NAMALWA (cell line): ENCODE data around the gene GLRA3.
"Not testable (repeated sequence)": the region's sequence is repeated elsewhere in the genome, so short reads cannot be mapped to it uniquely, and the experiment has no call there.

Experiments
- DNase-seq: peaks from one replicate; pipeline ENCODE4 v3.0.0-alpha.2; 2015; ENCODE audit warnings: low spot score

GLRA3 gene

GRCh38 chr4:174828845-174829701, at the start of gene GLRA3:
Gene GLRA3, minus strand, starts transcription at chr4:174829247. Its CDS starts 436 bp downstream, at chr4:174828811.
- DNase-seq = peak; percentile 90

GRCh38 chr4:174874898-174875297, 45.9 kb upstream of the GLRA3 start:
- no peak for DNase-seq

GRCh38 chr4:174873931-174874330, 44.9 kb upstream of the GLRA3 start:
- peak; percentile 76 for DNase-seq

GRCh38 chr4:174873146-174873545, 44.1 kb upstream of the GLRA3 start:
- DNase-seq = not testable (repeated sequence)

GRCh38 chr4:174871407-174871806, 42.4 kb upstream of the GLRA3 start:
- DNase-seq = no peak

- DNase-seq = no peak
These were observed 41.3 kb upstream of the GLRA3 start for GRCh38 chr4:174870311-174870710.

- DNase-seq = no peak
These were observed 40.3 kb upstream of the GLRA3 start for GRCh38 chr4:174869339-174869738.

- DNase-seq = no peak
These were observed 38.9 kb upstream of the GLRA3 start for GRCh38 chr4:174867903-174868302.

GRCh38 chr4:174865418-174865985, 36.5 kb upstream of the GLRA3 start:
- no peak for DNase-seq

GRCh38 chr4:174864031-174864430, 35.0 kb upstream of the GLRA3 start:
- no peak for DNase-seq

- no peak for DNase-seq
These were observed 31.5 kb upstream of the GLRA3 start for GRCh38 chr4:174860588-174860987.

GRCh38 chr4:174859904-174860303, 30.9 kb upstream of the GLRA3 start:
- DNase-seq = peak; percentile 19

- no peak for DNase-seq
These were observed 28.1 kb upstream of the GLRA3 start for GRCh38 chr4:174856926-174857800.

- DNase-seq = no peak
These were observed 26.0 kb upstream of the GLRA3 start for GRCh38 chr4:174855050-174855449.

- no peak for DNase-seq
These were observed 24.6 kb upstream of the GLRA3 start for GRCh38 chr4:174853629-174854028.

- DNase-seq = peak; percentile 7
These were observed 19.5 kb upstream of the GLRA3 start for GRCh38 chr4:174848596-174848995.

- DNase-seq = peak; percentile 13
These were observed 18.9 kb upstream of the GLRA3 start for GRCh38 chr4:174847801-174848427.

GRCh38 chr4:174835536-174835935, 6.5 kb upstream of the GLRA3 start:
- no peak for DNase-seq

- DNase-seq = no peak
These were observed 5.4 kb upstream of the GLRA3 start for GRCh38 chr4:174834477-174834876.

GRCh38 chr4:174826660-174827059, 2.4 kb downstream of the GLRA3 start:
- no peak for DNase-seq

- DNase-seq = no peak
These were observed 13.8 kb downstream of the GLRA3 start for GRCh38 chr4:174815282-174815681.

- DNase-seq = peak; percentile 19
These were observed 15.8 kb downstream of the GLRA3 start for GRCh38 chr4:174813292-174813691.
